Prostate gland (tissue), 2 donors: ENCODE measurements around the gene SLC16A12. TPM values are rescaled to one million over a fixed set of nuclear protein-coding genes. Genes with fewer than 3 reads are reported as not detected.

Source experiments
- DNase-seq: peaks from one replicate; pipeline ENCODE4 v3.0.0-alpha.2; 2019; ENCODE audit warnings: low spot score
- H3K27ac ChIP-seq, 2 donors: fragments of 200-600 bp; sonication (generic); 2 replicates each; pipeline ENCODE4 v1.5.1; 2017 to 2019
- H3K27me3 ChIP-seq: fragments of 200-600 bp; sonication (generic); replicated peaks from 2 replicates; pipeline ENCODE4 v1.5.1; 2019; ENCODE audit not compliant: insufficient read depth
- H3K36me3 ChIP-seq, 2 donors: fragments of 200-600 bp; sonication (generic); 1 replicate in 1 of 2; 2 replicates in 1 of 2; pipeline versions ENCODE4 v1.5.1 to v1.8.1; 2017 to 2019
- H3K4me1 ChIP-seq: fragments of 200-600 bp; sonication (generic); replicated peaks from 2 replicates; pipeline ENCODE4 v1.5.1; 2019
- H3K4me3 ChIP-seq, 2 donors: fragments of 200-600 bp; sonication (generic); 2 replicates each; pipeline ENCODE4 v1.5.1; 2017 to 2019
- H3K9me3 ChIP-seq: fragments of 200-600 bp; sonication (generic); 2 replicates; pipeline ENCODE4 v1.5.1; 2017
- POLR2A ChIP-seq: fragments of 450-650 bp; IDR thresholded peaks from one replicate; pipeline ENCODE4 v1.6.1; 2016; ENCODE audit warnings: antibody characterized with exemption, mild to moderate bottlenecking
- POLR2AphosphoS5 ChIP-seq: sonication (generic); formaldehyde crosslinking; IDR thresholded peaks from one replicate; pipeline ENCODE4 v1.6.1; 2017; ENCODE audit warnings: antibody characterized with exemption
- WGBS: methylation state at CpG from one replicate; pipeline ENCODE4 v1.1.5; 2018; 5-methylcytosine and 5-hydroxymethylcytosine counted together
- intact Hi-C: fragments of 100-400 bp; cut with DNase I; formaldehyde crosslinking; loops from one replicate; pipeline ENCODE4 v1.14.2; 2022
- total RNA-seq, 2 donors: library from RNA; depleted of rRNA; stranded (reverse); fragments of >200 nt; gene quantifications; one replicate each; pipeline ENCODE4 v1.1.0, GENCODE V29; 2016
- TF ChIP-seq, protein P1 (sequence below), 4 experiments: fragments of 200-600 bp in 2 of 4; fragments of 450-650 bp in 2 of 4; sonication (generic) in 2 of 4; IDR thresholded peaks; 1 replicate in 3 of 4; 2 replicates in 1 of 4; pipeline ENCODE4 v1.5.1; 2016 to 2019; ENCODE audit warnings: antibody characterized with exemption in 4 of 4, mild to moderate bottlenecking in 2 of 4, moderate library complexity in 2 of 4

Gene SLC16A12
- total RNA-seq, 2 donors from 2014 or later = 0.09 to 4.4 TPM

- 73% methylated on average over 11 of the region's 11 CpGs for WGBS
- intact Hi-C loops = no loop called here
Measured at GRCh38 chr10:89404104-89405047, 131.0 kb downstream of the SLC16A12 start.

GRCh38 chr10:89403043-89403442 lies 132.4 kb downstream of the SLC16A12 start:
- no peaks in the 10 kb centered on the region for H3K36me3 ChIP-seq
- no peak overlapping the region for H3K4me3 ChIP-seq
- no peaks in the 10 kb centered on the region for H3K9me3 ChIP-seq
- no peaks in the 10 kb centered on the region for H3K27me3 ChIP-seq
- WGBS = 91% methylated on average over 2 of the region's 2 CpGs
- TF ChIP-seq, protein P1, sequence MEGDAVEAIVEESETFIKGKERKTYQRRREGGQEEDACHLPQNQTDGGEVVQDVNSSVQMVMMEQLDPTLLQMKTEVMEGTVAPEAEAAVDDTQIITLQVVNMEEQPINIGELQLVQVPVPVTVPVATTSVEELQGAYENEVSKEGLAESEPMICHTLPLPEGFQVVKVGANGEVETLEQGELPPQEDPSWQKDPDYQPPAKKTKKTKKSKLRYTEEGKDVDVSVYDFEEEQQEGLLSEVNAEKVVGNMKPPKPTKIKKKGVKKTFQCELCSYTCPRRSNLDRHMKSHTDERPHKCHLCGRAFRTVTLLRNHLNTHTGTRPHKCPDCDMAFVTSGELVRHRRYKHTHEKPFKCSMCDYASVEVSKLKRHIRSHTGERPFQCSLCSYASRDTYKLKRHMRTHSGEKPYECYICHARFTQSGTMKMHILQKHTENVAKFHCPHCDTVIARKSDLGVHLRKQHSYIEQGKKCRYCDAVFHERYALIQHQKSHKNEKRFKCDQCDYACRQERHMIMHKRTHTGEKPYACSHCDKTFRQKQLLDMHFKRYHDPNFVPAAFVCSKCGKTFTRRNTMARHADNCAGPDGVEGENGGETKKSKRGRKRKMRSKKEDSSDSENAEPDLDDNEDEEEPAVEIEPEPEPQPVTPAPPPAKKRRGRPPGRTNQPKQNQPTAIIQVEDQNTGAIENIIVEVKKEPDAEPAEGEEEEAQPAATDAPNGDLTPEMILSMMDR (IDR thresholded peaks at IDR 0.05) = no peak
- TF ChIP-seq POLR2AphosphoS5 (no peak), POLR2A (no peak)
- no peak for DNase-seq
- no peak overlapping the region for H3K27ac ChIP-seq
- no peaks in the 10 kb centered on the region for H3K4me1 ChIP-seq
- intact Hi-C loops = no loop called here

More at GRCh38 chr10:89404104-89405047, 131.0 kb downstream of the SLC16A12 start:
- TF ChIP-seq POLR2A = no peak
- no peak for TF ChIP-seq POLR2AphosphoS5
- TF ChIP-seq, protein P1 (IDR thresholded peaks at IDR 0.05) = no peak
- no peaks in the 10 kb centered on the region for H3K9me3 ChIP-seq
- H3K27ac ChIP-seq = no peak overlapping the region
- H3K27me3 ChIP-seq = no peaks in the 10 kb centered on the region
- H3K4me3 ChIP-seq = no peak overlapping the region
- no peaks in the 10 kb centered on the region for H3K36me3 ChIP-seq
- H3K4me1 ChIP-seq = no peaks in the 10 kb centered on the region
- DNase-seq = no peak

GRCh38 chr10:89399956-89400355 lies 135.4 kb downstream of the SLC16A12 start:
- no peaks in the 10 kb centered on the region for H3K4me1 ChIP-seq
- no peak overlapping the region for H3K27ac ChIP-seq
- H3K36me3 ChIP-seq = no peaks in the 10 kb centered on the region
- WGBS = 88% methylated on average over 1 of the region's 1 CpG
- H3K27me3 ChIP-seq = no peaks in the 10 kb centered on the region
- no peak overlapping the region for H3K4me3 ChIP-seq
- TF ChIP-seq, protein P1 (IDR thresholded peaks at IDR 0.05) = no peak
- no peak for TF ChIP-seq POLR2A
- TF ChIP-seq POLR2AphosphoS5 = no peak
- H3K9me3 ChIP-seq = no peaks in the 10 kb centered on the region
- no peak for DNase-seq
- intact Hi-C loops = no loop called here

DNA sequence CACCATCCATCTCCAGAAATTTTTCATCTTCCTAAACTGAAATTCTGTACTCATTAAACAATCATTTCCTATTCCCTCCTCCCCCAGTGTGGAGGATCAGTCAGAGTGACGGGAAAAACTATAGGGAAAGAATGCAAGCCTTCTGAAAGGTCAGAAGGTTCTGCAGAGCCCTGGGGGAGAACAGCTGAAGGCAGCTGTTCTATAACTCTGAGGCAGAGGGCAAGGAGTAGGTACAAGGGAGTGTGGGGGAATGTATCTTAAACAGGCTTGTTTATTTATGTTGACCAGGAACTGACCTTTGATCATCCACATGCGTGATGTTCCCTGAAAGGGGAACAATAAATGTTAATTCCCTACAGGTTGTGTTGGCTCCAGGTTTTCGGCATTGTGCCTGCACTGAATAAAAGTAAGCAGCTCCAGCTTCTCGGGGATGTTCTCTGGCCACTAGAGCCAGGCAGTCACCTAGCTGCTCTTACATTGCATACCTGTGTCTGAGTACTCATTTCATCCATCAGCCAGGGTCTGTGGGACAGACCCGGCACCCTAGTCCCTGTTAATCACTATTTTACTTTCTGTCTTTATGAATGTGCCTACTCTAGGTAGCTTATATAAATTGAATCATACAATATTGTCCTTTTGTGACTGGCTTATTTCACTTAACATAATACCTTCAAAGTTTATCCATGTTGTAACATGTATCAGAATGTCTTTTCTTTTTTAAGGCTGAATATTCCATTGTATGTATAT lies 137.2 kb downstream of the SLC16A12 start:
- intact Hi-C loops = no loop called here
- no peak for TF ChIP-seq POLR2A
- TF ChIP-seq, protein P1 (IDR thresholded peaks at IDR 0.05) = no peak

More for the DNA sequence above, 137.2 kb downstream of the SLC16A12 start:
- no peak overlapping the region for H3K4me3 ChIP-seq
- H3K9me3 ChIP-seq = no peaks in the 10 kb centered on the region
- H3K4me1 ChIP-seq = no peaks in the 10 kb centered on the region
- no peaks in the 10 kb centered on the region for H3K27me3 ChIP-seq
- no peak overlapping the region for H3K27ac ChIP-seq
- DNase-seq = no peak
- no peaks in the 10 kb centered on the region for H3K36me3 ChIP-seq
- 83% methylated on average over 5 of the region's 5 CpGs for WGBS
